Forelimb muscle (tissue), 1 donor: ENCODE data around the gene HNRNPF. TPM values are rescaled to one million over a fixed set of nuclear protein-coding genes. Genes with fewer than 3 reads are reported as not detected.
"Not testable (repeated sequence)": the region's sequence is repeated elsewhere in the genome, so short reads cannot be mapped to it uniquely, and the experiment has no call there.

Experiments
- DNase-seq: peaks from one replicate; pipeline ENCODE4 v3.0.0-alpha.2; 2013; ENCODE audit warnings: low read depth
- polyA plus RNA-seq: library from polyadenylated mRNA; unstranded; fragments of 120-200 nt; gene quantifications from one replicate; pipeline ENCODE4 v1.2.1, GENCODE V29; 2013; ENCODE audit not compliant: insufficient read length

Gene HNRNPF
- 100.0 TPM for polyA plus RNA-seq

- peak; percentile 82 for DNase-seq
Observed at GRCh38 chr10:43408710-43409384, at the start of gene HNRNPF. Gene HNRNPF, minus strand, starts transcription at chr10:43409186. Its CDS starts 21,302 bp downstream, at chr10:43387884.

GRCh38 chr10:43458227-43458626 is 49.2 kb upstream of the HNRNPF start:
- no peak for DNase-seq

GRCh38 chr10:43456561-43456960 is 47.6 kb upstream of the HNRNPF start:
- DNase-seq: not testable (repeated sequence)

- DNase-seq: not testable (repeated sequence)
Observed at GRCh38 chr10:43454025-43454424, 45.0 kb upstream of the HNRNPF start.

- DNase-seq: no peak
Observed at GRCh38 chr10:43453266-43453831, 44.4 kb upstream of the HNRNPF start.

- no peak for DNase-seq
Observed at GRCh38 chr10:43452356-43452914, 43.4 kb upstream of the HNRNPF start.

GRCh38 chr10:43448742-43449141 is 39.8 kb upstream of the HNRNPF start:
- no peak for DNase-seq

- not testable (repeated sequence) for DNase-seq
Observed at GRCh38 chr10:43446219-43447017, 37.4 kb upstream of the HNRNPF start.

- no peak for DNase-seq
Observed at GRCh38 chr10:43444897-43445466, 36.0 kb upstream of the HNRNPF start.

- DNase-seq: no peak
Observed at GRCh38 chr10:43444323-43444722, 35.3 kb upstream of the HNRNPF start.

GRCh38 chr10:43440463-43441134 is 31.6 kb upstream of the HNRNPF start:
- DNase-seq: no peak

GRCh38 chr10:43437141-43437870 is 28.3 kb upstream of the HNRNPF start:
- no peak for DNase-seq

GRCh38 chr10:43436291-43437140 is 27.5 kb upstream of the HNRNPF start, which contains the start of gene ZNF487:
Gene ZNF487, plus strand, starts transcription at chr10:43437111. Its CDS starts 38,703 bp downstream, at chr10:43475814.
- peak; percentile 65 for DNase-seq

GRCh38 chr10:43430926-43431663 is 22.1 kb upstream of the HNRNPF start:
- DNase-seq: no peak

- DNase-seq: no peak
Observed at GRCh38 chr10:43427166-43427825, 18.3 kb upstream of the HNRNPF start.

GRCh38 chr10:43426476-43426875 is 17.5 kb upstream of the HNRNPF start:
- not testable (repeated sequence) for DNase-seq

GRCh38 chr10:43424416-43424815 is 15.4 kb upstream of the HNRNPF start:
- no peak for DNase-seq

- not testable (repeated sequence) for DNase-seq
Observed at GRCh38 chr10:43421944-43422343, 13.0 kb upstream of the HNRNPF start.
